ENCODE results near the gene SLC16A4.
"Not testable (repeated sequence)": the region's sequence is repeated elsewhere in the genome, so short reads cannot be mapped to it uniquely, and the experiment has no call there.

Gene SLC16A4

DNA sequence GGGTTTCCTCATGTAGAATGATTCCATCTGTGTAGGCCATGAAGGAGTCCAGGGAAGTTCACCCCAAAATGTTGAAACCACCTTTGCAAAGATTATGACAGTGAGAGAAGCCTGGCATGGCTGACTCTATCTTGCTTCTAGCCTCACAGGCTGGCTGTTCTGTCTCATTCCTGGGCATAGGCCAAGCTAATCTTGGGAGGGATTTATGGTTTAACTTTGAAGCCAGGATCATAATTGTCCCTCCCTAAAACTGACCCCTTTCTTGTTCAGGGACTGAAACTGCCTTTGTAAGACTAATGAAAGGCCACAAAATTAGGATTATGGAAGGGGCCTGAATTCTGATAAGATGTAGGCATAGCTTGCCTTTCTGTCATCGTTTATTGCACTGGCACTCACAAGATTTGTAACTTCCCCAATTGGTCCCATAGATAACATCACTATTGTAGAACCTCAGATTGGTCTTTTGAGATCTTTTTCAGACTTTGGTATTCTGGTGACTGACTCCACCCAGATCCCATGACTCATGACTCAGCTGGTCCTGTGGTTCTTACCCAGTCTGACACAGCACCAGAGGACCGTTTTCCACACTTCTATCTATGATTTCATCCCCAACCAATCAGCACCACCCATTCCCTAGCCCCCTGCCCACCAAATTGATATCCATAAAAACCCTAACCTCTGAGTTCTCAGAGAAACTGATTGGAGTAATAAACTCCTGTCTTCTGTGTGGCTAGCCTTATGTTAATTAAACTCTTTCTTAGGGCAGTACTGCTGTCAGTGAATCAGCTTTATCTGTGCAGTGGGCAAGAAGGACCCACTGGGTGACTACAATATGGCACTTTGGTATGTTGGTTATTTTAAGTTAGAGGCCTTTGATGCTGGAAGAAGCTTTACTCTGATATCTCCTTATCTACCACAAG lies 30.3 kb upstream of the SLC16A4 start:
- DNase-seq (ENCODE audit: low read depth): peak; percentile 37
- TF ChIP-seq, protein P1, sequence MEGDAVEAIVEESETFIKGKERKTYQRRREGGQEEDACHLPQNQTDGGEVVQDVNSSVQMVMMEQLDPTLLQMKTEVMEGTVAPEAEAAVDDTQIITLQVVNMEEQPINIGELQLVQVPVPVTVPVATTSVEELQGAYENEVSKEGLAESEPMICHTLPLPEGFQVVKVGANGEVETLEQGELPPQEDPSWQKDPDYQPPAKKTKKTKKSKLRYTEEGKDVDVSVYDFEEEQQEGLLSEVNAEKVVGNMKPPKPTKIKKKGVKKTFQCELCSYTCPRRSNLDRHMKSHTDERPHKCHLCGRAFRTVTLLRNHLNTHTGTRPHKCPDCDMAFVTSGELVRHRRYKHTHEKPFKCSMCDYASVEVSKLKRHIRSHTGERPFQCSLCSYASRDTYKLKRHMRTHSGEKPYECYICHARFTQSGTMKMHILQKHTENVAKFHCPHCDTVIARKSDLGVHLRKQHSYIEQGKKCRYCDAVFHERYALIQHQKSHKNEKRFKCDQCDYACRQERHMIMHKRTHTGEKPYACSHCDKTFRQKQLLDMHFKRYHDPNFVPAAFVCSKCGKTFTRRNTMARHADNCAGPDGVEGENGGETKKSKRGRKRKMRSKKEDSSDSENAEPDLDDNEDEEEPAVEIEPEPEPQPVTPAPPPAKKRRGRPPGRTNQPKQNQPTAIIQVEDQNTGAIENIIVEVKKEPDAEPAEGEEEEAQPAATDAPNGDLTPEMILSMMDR (conservative IDR thresholded peaks at IDR 0.05; ENCODE audit: low read length): no peak
- H3K4me3 ChIP-seq (ENCODE audit: low read length): no peak overlapping the region

DNA sequence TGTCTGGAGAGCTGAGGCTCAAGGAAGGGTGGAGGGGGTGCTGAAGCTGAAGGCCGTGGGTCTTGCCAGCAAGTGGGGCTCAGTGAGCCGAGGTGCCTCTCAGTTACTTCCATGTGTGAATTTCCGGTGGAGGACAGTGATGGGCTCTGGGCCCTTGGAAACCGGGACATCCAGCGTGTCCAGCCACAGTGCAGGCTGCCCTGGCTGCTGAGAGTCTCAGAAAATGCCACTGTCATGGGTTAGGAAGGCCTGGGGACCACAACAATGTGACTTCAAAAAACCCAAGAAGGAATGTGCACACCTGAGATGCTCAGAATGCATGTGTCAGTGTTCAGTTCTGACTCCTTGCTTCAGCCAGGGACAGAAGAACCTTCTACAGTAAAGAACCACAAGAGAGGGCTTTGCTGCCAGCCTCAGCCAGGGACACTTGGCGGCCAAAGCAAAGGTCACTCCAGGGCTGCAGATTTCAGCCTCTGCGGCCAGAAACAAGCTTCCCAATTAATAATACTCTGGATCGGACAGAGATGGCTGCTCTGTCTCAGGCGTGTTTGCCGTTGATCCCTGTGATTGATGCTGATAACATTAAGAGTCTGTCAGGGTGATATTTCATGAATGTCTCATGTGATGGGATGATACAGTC lies 29.3 kb upstream of the SLC16A4 start:
- H3K4me3 ChIP-seq (ENCODE audit: low read length): no peak overlapping the region

DNA sequence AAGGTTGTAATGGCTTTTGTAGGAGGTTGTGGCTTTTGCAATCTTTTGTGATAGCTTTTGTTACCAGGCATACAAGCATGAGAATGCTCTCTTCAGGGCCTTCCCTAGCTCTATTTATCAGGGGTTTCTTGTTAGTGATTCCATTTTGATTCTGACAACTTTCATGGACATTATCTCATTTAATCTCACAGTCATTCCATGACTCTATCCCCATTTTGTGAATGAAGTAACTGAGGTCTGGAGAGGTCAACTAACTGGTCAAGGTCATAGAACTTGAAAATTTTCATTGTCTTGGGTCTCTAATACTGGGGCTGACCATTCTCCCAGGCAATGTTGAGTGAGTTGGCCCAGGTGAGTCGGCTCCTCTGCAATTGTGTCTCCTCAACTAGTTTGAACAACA lies 27.9 kb upstream of the SLC16A4 start:
- no peak overlapping the region for H3K4me3 ChIP-seq (ENCODE audit: low read length)
- TF ChIP-seq, protein P1 (conservative IDR thresholded peaks at IDR 0.05; ENCODE audit: low read length): no peak
- no peak for DNase-seq (ENCODE audit: low read depth)

More for the DNA sequence above, 29.3 kb upstream of the SLC16A4 start:
- TF ChIP-seq, protein P1 (conservative IDR thresholded peaks at IDR 0.05; ENCODE audit: low read length): no peak
- no peak for DNase-seq (ENCODE audit: low read depth)

DNA sequence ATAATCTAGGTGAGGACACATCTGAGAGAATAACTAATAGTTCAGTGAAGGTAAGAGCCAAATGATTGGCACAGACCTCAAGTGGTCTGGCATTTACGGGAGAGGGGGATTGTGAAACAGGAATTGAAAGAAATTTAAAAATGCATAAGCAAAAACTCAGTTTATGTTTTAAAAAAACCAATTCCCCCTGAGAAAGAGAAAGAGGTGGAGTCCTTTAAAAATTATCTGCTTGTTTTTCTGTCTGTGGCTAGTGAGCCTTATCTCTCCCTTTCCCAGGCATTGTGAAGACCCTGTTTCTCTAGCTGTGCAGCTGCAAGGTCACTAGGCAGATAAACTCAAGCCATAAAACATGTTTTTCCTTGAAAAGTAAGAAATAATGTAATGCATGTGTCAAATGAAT lies 22.2 kb upstream of the SLC16A4 start:
- not testable (repeated sequence) for DNase-seq (ENCODE audit: low read depth); H3K4me3 ChIP-seq (ENCODE audit: low read length)

DNA sequence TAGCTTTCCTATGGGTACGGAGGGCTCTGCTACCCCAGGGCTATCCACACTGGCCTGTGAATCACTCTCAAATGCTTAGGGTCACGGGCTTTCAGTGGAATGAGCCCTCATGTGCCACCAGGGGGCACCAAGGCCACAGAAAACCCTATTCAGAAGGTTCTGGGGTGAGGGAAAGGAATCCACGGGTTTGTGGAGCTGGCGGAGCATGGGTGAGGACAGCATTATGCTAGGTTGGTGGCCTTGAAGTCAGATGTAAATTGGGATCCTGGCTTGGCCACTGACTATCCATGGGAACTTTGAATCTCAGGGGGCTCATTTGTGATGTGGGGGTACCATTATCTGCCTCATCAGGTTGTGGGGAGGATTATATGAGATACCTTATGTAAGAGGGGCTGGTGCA lies 21.8 kb upstream of the SLC16A4 start:
- peak; percentile 69 for DNase-seq (ENCODE audit: low read depth)
- TF ChIP-seq, protein P1 (conservative IDR thresholded peaks at IDR 0.05; ENCODE audit: low read length): peak; percentile 90
- no peak overlapping the region for H3K4me3 ChIP-seq (ENCODE audit: low read length)

DNA sequence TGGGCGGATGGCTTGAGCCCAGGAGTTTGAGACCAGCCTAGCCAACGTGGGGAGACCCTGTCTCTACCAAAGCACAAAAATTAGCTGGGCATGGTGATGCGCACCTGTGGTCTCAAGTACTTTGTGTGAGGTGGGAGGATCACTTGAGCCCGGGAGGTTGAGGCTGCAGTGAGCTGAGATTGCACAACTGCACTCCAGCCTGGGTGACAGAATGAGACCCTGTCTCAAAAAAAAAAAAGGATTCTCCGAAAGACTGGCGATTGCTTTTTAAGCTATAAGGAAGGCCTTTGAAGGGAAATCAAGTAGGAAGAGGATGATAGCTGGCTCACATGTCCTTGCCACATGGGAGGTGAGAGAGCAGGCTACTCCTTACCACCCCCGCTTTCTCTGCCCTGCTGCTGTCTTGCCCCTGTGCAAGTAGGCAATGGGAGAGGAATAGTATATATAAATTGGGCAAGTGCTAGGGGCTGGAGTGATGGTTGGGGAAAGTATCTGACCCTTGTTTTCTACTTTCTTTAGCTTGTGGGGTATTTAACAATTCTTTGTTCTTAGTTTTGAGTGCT lies 20.4 kb upstream of the SLC16A4 start:
- TF ChIP-seq, protein P1 (conservative IDR thresholded peaks at IDR 0.05; ENCODE audit: low read length): no peak
- no peak for DNase-seq (ENCODE audit: low read depth)
- no peak overlapping the region for H3K4me3 ChIP-seq (ENCODE audit: low read length)

DNA sequence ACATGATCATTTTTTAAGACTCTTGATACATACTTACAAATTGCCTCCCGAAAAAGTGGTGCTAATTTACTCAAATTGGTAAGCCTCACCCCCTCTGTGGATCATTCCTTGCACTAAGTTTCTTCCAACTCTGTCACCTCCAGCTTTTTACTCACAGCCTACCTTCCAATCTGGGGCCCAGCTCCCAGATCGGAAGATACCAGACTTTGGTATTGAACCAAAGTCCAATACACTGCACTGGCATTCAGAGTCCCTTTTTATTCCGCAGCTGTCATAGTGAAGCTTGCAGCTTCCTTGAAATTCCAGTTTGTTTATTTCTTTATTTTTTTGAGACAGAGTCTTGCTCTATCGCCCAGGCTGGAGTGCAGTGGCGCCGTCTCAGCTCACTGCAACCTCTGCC lies 18.5 kb upstream of the SLC16A4 start:
- no peak overlapping the region for H3K4me3 ChIP-seq (ENCODE audit: low read length)
- TF ChIP-seq, protein P1 (conservative IDR thresholded peaks at IDR 0.05; ENCODE audit: low read length): no peak
- no peak for DNase-seq (ENCODE audit: low read depth)
